GM23248 (cell line): Measurements from ENCODE around the gene DHRS4L2. TPM values are rescaled to one million over a fixed set of nuclear protein-coding genes. Genes with fewer than 3 reads are reported as not detected.

ENCODE experiments used
- DNase-seq: peaks from one replicate; pipeline ENCODE4 v3.0.0-alpha.2; 2015
- H2AFZ ChIP-seq: fragments of 200-600 bp; sonication (generic); 2 replicates; pipeline ENCODE4 v1.6.1; 2016; ENCODE audit warnings: antibody characterized with exemption
- H3F3A ChIP-seq: fragments of 200-600 bp; sonication (generic); 2 replicates; pipeline ENCODE4 v1.6.1; 2016; ENCODE audit warnings: mild to moderate bottlenecking, antibody characterized with exemption, mixed run types; ENCODE audit not compliant: insufficient read depth
- H3K27ac ChIP-seq: fragments of 200-600 bp; sonication (generic); 2 replicates; pipeline ENCODE4 v1.5.1; 2016; ENCODE audit warnings: mild to moderate bottlenecking
- H3K27me3 ChIP-seq: fragments of 200-600 bp; sonication (generic); replicated peaks from 2 replicates; pipeline ENCODE4 v1.6.1; 2016; ENCODE audit warnings: mild to moderate bottlenecking; ENCODE audit not compliant: insufficient read depth
- H3K36me3 ChIP-seq: fragments of 200-600 bp; sonication (generic); 2 replicates; pipeline ENCODE4 v1.6.1; 2016; ENCODE audit warnings: low read depth, mild to moderate bottlenecking
- H3K4me1 ChIP-seq: fragments of 200-600 bp; sonication (generic); 2 replicates; pipeline ENCODE4 v1.6.1; 2016; ENCODE audit warnings: mild to moderate bottlenecking; ENCODE audit not compliant: insufficient read depth
- H3K4me2 ChIP-seq: fragments of 200-600 bp; sonication (generic); one replicate; pipeline ENCODE4 v1.6.1; 2016; ENCODE audit warnings: mild to moderate bottlenecking; ENCODE audit not compliant: unreplicated experiment
- H3K4me3 ChIP-seq: fragments of 200-600 bp; sonication (generic); 2 replicates; pipeline ENCODE4 v1.5.1; 2016; ENCODE audit warnings: mild to moderate bottlenecking
- H3K79me2 ChIP-seq: fragments of 200-600 bp; sonication (generic); 2 replicates; pipeline ENCODE4 v1.6.1; 2016; ENCODE audit warnings: mild to moderate bottlenecking; ENCODE audit not compliant: insufficient read depth
- H3K9ac ChIP-seq: fragments of 200-600 bp; sonication (generic); 2 replicates; pipeline ENCODE4 v1.6.1; 2016; ENCODE audit warnings: mild to moderate bottlenecking
- H3K9me2 ChIP-seq: fragments of 200-600 bp; sonication (generic); 2 replicates; pipeline ENCODE4 v1.6.1; 2016; ENCODE audit warnings: mixed run types, mild to moderate bottlenecking, moderate library complexity; ENCODE audit not compliant: insufficient read depth
- H3K9me3 ChIP-seq: fragments of 200-600 bp; sonication (generic); one replicate; pipeline ENCODE4 v1.6.1; 2017; ENCODE audit warnings: low read depth
- H4K20me1 ChIP-seq: fragments of 200-600 bp; sonication (generic); 2 replicates; pipeline ENCODE4 v1.6.0; 2016; ENCODE audit not compliant: insufficient read depth
- EZH2 ChIP-seq: fragments of 200-600 bp; sonication (generic); IDR thresholded peaks from 2 replicates; pipeline ENCODE4 v1.6.1; 2018; ENCODE audit warnings: antibody characterized with exemption, mild to moderate bottlenecking; ENCODE audit not compliant: insufficient read depth, poor library complexity, severe bottlenecking
- EZH2phosphoT487 ChIP-seq: fragments of 200-600 bp; sonication (generic); IDR thresholded peaks from 2 replicates; pipeline ENCODE4 v1.6.1; 2018; ENCODE audit warnings: antibody characterized with exemption, moderate library complexity, mild to moderate bottlenecking, low read depth; ENCODE audit not compliant: insufficient read depth
- WGBS, 2 experiments: methylation state at CpG; one replicate each; pipeline ENCODE4 v1.1.6; 2015 to 2017; ENCODE audit warnings: low lambda C conversion rate in 2 of 2, low coverage in 1 of 2; ENCODE audit errors: missing lambda C conversion rate in 2 of 2; 5-methylcytosine and 5-hydroxymethylcytosine counted together
- in situ Hi-C: fragments of 300-500 bp; cut with MboI; formaldehyde crosslinking; loops from 2 replicates; pipeline ENCODE4 v1.15.0; 2020
- polyA plus RNA-seq: library from polyadenylated mRNA; unstranded; fragments of >200 nt; fragmentation: Nextera tagmentation; extraction: Ambion mirVana; gene quantifications from 2 replicates; pipeline ENCODE4 v1.2.1, GENCODE V29; 2016
- total RNA-seq: library from RNA; depleted of rRNA; stranded (reverse); fragments of >200 nt; shearing (Covaris generic); gene quantifications from 2 replicates; pipeline ENCODE4 v1.2.3, GENCODE V29; 2014

Gene DHRS4L2
- total and polyA plus RNA-seq, 2 experiments from 2014 or later = 10.1 to 19.2 TPM

DNA sequence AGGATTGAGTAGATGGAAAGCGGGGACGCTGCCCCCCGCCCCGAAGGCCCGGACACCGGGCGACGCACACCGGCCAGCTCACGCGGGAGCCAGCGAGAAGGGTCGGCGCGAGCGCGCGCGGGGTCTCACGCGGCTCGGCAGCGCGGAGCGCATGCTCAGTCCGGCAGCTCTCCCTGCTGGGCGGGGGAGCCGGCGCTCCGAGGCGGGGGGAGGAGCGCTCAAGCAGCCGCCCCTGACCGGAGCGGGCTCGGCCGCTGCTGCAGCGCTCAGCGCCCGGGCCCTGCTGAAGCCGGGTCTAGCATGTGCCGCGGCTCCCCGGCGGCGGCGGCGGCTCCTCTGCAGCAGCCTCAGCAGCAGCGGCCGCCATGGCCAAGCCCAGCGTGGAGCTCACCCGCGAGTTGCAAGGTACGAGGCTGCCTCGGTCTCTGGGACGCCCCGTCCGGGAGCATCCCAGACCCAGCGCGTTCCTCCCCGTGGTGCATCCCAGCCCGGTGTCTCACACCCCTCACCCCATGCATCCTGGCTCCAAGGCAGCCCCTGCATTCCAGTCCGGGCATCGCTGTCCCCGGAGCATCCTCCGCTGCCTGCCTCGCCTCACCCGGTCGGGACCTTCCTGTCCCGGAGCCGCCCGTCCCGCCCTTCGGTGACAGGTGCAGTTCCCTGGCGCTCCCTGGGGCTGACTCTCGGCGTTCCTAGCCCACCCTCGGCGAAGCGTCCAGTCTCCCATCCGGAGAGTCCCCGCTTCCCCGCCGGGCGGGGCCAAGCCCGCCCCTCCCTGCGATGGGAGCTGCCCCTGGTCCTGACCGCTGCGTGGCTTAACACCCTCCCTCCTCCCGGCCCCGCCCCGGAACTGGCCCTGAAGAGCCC is 63.3 kb downstream of the DHRS4L2 start, which contains the start of gene CARMIL3:
TSS of gene CARMIL3 (plus strand) at position 221 of the 867 bp plus-strand sequence. CDS start at position 366, 145 bp downstream.
- Histone ChIP-seq H2AFZ (peak within 1 kb of the TSS; percentile 72), H3K9me2 (no peaks in the 10 kb centered on the region), H3F3A (no peaks in the 10 kb centered on the region), H3K9ac (peak within 1 kb of the TSS; percentile 26; the same call in 1 of the 2 replicates), H3K4me1 (no peaks in the 10 kb centered on the region), H3K9me3 (no peaks in the 10 kb centered on the region), H4K20me1 (no peaks in the 10 kb centered on the region), H3K27ac (no peak within 1 kb of the TSS), H3K36me3 (no peaks in the 10 kb centered on the region), H3K4me2 (peak within 1 kb of the TSS; percentile 90), H3K27me3 (peaks cover 31% of the 10 kb centered on the region), H3K79me2 (no peaks in the 10 kb centered on the region), H3K4me3 (peak within 1 kb of the TSS; percentile 65)
- in situ Hi-C loops = no loop called here
- TF ChIP-seq EZH2 (no peak), EZH2phosphoT487 (no peak)
- 1 to 2% methylated on average over 71 to 88 of the region's 92 CpGs for WGBS, 2 experiments
- DNase-seq = peak; percentile 71

DNA sequence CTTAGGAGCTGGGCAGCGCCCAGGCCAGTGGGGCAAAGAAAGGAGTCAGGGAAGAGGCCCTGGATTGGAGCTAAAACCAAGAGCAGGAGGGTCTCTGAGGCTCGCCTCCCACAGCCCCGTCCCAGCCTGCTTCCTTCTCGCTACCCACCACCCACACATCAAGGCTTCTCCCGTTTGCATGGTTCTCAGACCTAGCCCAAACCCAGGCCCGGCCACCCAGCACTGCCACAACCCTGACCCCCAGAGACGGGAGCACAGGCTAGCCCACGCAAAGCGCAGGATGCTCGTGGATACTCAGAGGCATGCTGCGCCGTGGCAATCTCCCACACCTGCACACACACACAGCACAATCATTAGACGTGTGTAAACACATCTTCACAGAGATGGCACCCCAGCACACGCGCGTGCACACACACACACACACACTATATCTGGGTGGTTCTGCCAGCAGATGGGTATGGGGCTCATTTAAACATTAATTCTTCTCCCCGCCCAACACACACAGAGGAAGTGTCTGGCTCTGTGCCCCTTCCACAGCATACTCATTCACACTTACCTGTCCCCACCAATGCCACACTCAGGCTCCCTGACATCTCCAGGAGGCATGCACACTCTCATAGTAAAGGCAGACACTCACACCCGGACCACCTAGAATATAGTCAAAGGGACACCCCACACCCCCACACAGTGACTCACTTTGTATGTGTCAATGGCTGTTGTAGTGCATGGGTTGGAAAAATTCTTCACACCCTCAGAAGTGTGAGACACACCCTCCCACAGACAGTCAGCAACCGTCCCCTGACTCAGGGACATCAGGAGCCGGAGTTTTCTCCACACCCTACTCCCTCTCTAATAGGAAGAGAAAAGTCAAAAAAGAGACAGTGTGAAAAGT is 64.2 kb downstream of the DHRS4L2 start:
- Histone ChIP-seq H3K9me3 (no peaks in the 10 kb centered on the region), H3K9me2 (no peaks in the 10 kb centered on the region), H3K4me2 (no peak overlapping the region), H3K36me3 (no peaks in the 10 kb centered on the region), H3K27me3 (peaks cover 31% of the 10 kb centered on the region), H3K27ac (no peak overlapping the region), H3K79me2 (no peaks in the 10 kb centered on the region), H4K20me1 (no peaks in the 10 kb centered on the region), H3K4me1 (no peaks in the 10 kb centered on the region), H3K4me3 (peak overlapping the region; percentile 65; the same call in 1 of the 2 replicates), H3K9ac (no peak overlapping the region), H3F3A (no peaks in the 10 kb centered on the region), H2AFZ (0 out of 2 replicates have a peak overlapping the region, but pooled peaks have one; percentile 72)
- in situ Hi-C loops = no loop called here
- peak; percentile 59 for DNase-seq
- 45% methylated on average over 19 to 20 of the region's 20 CpGs for WGBS, 2 experiments
- TF ChIP-seq EZH2phosphoT487 = no peak
- TF ChIP-seq EZH2 = no peak

DNA sequence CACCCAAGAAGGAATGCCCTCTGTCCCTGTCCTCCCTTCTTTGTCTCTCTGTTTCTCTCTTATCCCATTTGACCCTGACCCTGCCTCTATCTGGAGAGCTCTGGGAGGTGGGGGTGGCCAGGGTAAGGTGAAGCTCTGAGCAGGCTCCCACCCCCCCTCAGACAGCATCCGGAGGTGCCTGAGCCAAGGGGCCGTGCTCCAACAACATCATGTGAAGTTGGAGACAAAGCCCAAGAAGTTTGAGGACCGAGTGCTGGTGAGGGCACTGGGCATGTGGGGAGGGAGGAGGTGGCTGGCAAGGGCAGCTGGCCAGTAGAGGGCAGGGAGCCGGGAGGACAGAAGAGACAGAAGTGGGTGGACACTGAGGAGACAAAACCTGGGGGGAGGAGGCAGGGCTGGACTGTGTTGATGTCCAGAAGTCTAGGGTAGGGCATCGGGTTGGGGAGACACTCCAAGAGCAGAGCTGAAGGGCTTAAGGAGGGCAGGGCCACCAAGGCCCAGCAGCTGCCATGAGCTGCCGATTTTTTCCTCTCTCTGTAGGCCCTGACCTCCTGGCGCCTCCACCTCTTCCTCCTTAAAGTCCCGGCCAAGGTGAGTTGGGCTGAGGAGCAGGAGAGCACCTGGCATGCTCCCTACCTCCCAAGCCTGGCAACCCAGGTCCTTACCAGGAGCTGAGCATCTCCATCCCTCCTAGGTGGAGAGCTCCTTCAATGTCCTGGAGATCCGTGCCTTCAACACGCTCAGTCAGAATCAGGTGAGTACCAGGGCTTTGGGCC is 65.0 kb downstream of the DHRS4L2 start:
- Histone ChIP-seq H3K9me2 (no peaks in the 10 kb centered on the region), H3K9me3 (no peaks in the 10 kb centered on the region), H3K36me3 (no peaks in the 10 kb centered on the region), H3K9ac (no peak overlapping the region), H3K27ac (no peak overlapping the region), H4K20me1 (no peaks in the 10 kb centered on the region), H3K79me2 (no peaks in the 10 kb centered on the region), H3K4me2 (no peak overlapping the region), H3K4me3 (no peak overlapping the region), H2AFZ (no peak overlapping the region), H3F3A (no peaks in the 10 kb centered on the region), H3K4me1 (no peaks in the 10 kb centered on the region), H3K27me3 (peaks cover 31% of the 10 kb centered on the region)
- in situ Hi-C loops = no loop called here
- TF ChIP-seq EZH2 = no peak
- TF ChIP-seq EZH2phosphoT487 = no peak
- no peak for DNase-seq
- WGBS, 2 experiments = 66 to 70% methylated on average over 10 of the region's 10 CpGs

DNA sequence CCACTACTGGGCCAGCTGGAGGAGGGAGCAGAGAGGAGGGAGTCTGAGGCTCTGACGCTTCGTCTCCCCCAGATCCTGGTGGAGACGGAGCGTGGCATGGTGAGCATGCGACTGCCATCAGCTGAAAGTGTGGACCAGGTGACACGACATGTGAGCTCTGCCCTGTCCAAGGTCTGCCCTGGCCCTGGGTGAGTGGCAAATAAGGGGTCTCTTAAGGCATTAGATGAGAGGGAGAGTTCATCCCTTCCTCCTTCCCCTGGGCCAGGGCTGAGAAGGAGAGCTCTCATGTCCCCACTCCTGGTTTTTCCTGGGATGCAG is 65.6 kb downstream of the DHRS4L2 start:
- in situ Hi-C loops = no loop called here
- no peaks in the 10 kb centered on the region for H3K4me1 ChIP-seq
- H3K9me3 ChIP-seq = no peaks in the 10 kb centered on the region
- H3K4me2 ChIP-seq = no peak overlapping the region
- no peaks in the 10 kb centered on the region for H3K36me3 ChIP-seq
- DNase-seq = no peak
- H3K4me3 ChIP-seq = no peak overlapping the region
- peaks cover 31% of the 10 kb centered on the region for H3K27me3 ChIP-seq
- H3F3A ChIP-seq = no peaks in the 10 kb centered on the region
- WGBS, 2 experiments = 75 to 88% methylated on average over 6 of the region's 6 CpGs
- no peak overlapping the region for H3K27ac ChIP-seq
- H3K9ac ChIP-seq = no peak overlapping the region
- no peaks in the 10 kb centered on the region for H4K20me1 ChIP-seq
- no peak overlapping the region for H2AFZ ChIP-seq
- no peak for TF ChIP-seq EZH2
- no peak for TF ChIP-seq EZH2phosphoT487
- H3K9me2 ChIP-seq = no peaks in the 10 kb centered on the region
- H3K79me2 ChIP-seq = no peaks in the 10 kb centered on the region
